ENCODE results near the gene PRSS12. TPM values are rescaled to one million over a fixed set of nuclear protein-coding genes. Genes with fewer than 3 reads are reported as not detected.

The PRSS12 gene
- total and polyA plus RNA-seq, 2 donors (not counting 1 experiment from before 2014, with no cell fraction given), result not detected

GRCh38 chr4:118322831-118323502, 29.8 kb downstream of the PRSS12 start:
- ATAC-seq (ENCODE audit: low read depth) (no peak), DNase-seq (no peak)
- Histone ChIP-seq H3K9ac (ENCODE audit: low read length) (no peak overlapping the region), H3K36me3 (replicated peaks in 1 of 2; ENCODE audit: control extremely low read depth in 1 of 2, control insufficient read depth in 1 of 2, extremely low read depth in 1 of 2, insufficient read depth in 2 of 2, low read length in 1 of 2) (no peaks in the 10 kb centered on the region), H3K27me3 (replicated peaks in 1 of 4; ENCODE audit: control extremely low read depth in 1 of 4, control insufficient read depth in 3 of 4, insufficient read depth in 4 of 4, low read length in 3 of 4) (peaks cover 0 to 11% (median 2%) of the 10 kb centered on the region in 4 experiments), H3K79me2 (ENCODE audit: control insufficient read depth, insufficient read depth, low read length) (no peaks in the 10 kb centered on the region), H3K4me1 (ENCODE audit: control insufficient read depth in 2 of 2, insufficient read depth in 2 of 2, low read length in 2 of 2) (no peaks in the 10 kb centered on the region), H2AFZ (ENCODE audit: insufficient read depth, low read depth, low read length, poor library complexity, severe bottlenecking) (no peak overlapping the region), H3K27ac (ENCODE audit: low read length in 2 of 2) (no peak overlapping the region), H3K9me3 (ENCODE audit: control extremely low read depth in 1 of 3, control insufficient read depth in 2 of 3, insufficient read depth in 1 of 3, low read length in 2 of 3) (no peaks in the 10 kb centered on the region), H3K4me3 (ENCODE audit: control extremely low read depth in 1 of 5, extremely low read depth in 1 of 5, insufficient read depth in 1 of 5, low read depth in 2 of 5, low read length in 4 of 5) (no peak overlapping the region), H3K4me2 (replicated peaks; ENCODE audit: low read depth, low read length, poor library complexity, severe bottlenecking) (no peak overlapping the region), H4K20me1 (ENCODE audit: control insufficient read depth, insufficient read depth, low read length, poor library complexity, severe bottlenecking) (no peaks in the 10 kb centered on the region)
- Mint-ChIP-seq H3K27me3 (peaks cover 12% of the 10 kb centered on the region), H3K4me3 (no peak overlapping the region), H3K27ac (no peak overlapping the region), H3K9me3 (ENCODE audit: insufficient read depth) (no peaks in the 10 kb centered on the region), H3K4me1 (no peaks in the 10 kb centered on the region)
- WGBS (ENCODE audit: insufficient coverage), result 89% methylated on average over 3 of the region's 5 CpGs
- POLR2A ChIA-PET, result no interaction called here
- TF ChIP-seq CTCF (IDR thresholded peaks at IDR 0.05) (no peak), EZH2 (IDR thresholded peaks at IDR 0.05; ENCODE audit: borderline replicate concordance, insufficient read depth, low read depth, low read length, poor library complexity, severe bottlenecking) (no peak)
- CTCF ChIA-PET, result no interaction called here
- intact Hi-C loops (cut with micrococcal nuclease), result no loop called here

GRCh38 chr4:118318931-118319330, 33.9 kb downstream of the PRSS12 start:
- ChIA-PET POLR2A (no interaction called here), CTCF (no interaction called here)
- Histone ChIP-seq H3K4me1 (ENCODE audit: control insufficient read depth in 2 of 2, insufficient read depth in 2 of 2, low read length in 2 of 2) (no peaks in the 10 kb centered on the region), H2AFZ (ENCODE audit: insufficient read depth, low read depth, low read length, poor library complexity, severe bottlenecking) (no peak overlapping the region), H3K9ac (ENCODE audit: low read length) (no peak overlapping the region), H3K27ac (ENCODE audit: low read length in 2 of 2) (no peak overlapping the region), H4K20me1 (ENCODE audit: control insufficient read depth, insufficient read depth, low read length, poor library complexity, severe bottlenecking) (no peaks in the 10 kb centered on the region), H3K9me3 (ENCODE audit: control extremely low read depth in 1 of 3, control insufficient read depth in 2 of 3, insufficient read depth in 1 of 3, low read length in 2 of 3) (no peaks in the 10 kb centered on the region), H3K79me2 (ENCODE audit: control insufficient read depth, insufficient read depth, low read length) (no peaks in the 10 kb centered on the region), H3K36me3 (replicated peaks in 1 of 2; ENCODE audit: control extremely low read depth in 1 of 2, control insufficient read depth in 1 of 2, extremely low read depth in 1 of 2, insufficient read depth in 2 of 2, low read length in 1 of 2) (no peaks in the 10 kb centered on the region), H3K4me2 (replicated peaks; ENCODE audit: low read depth, low read length, poor library complexity, severe bottlenecking) (no peak overlapping the region), H3K4me3 (ENCODE audit: control extremely low read depth in 1 of 5, extremely low read depth in 1 of 5, insufficient read depth in 1 of 5, low read depth in 2 of 5, low read length in 4 of 5) (no peak overlapping the region), H3K27me3 (replicated peaks in 1 of 4; ENCODE audit: control extremely low read depth in 1 of 4, control insufficient read depth in 3 of 4, insufficient read depth in 4 of 4, low read length in 3 of 4) (peaks cover 0 to 11% (median 2%) of the 10 kb centered on the region in 4 experiments)
- intact Hi-C loops (cut with micrococcal nuclease), result no loop called here
- no peak overlapping the region for H3K27ac Mint-ChIP-seq
- TF ChIP-seq EZH2 (IDR thresholded peaks at IDR 0.05; ENCODE audit: borderline replicate concordance, insufficient read depth, low read depth, low read length, poor library complexity, severe bottlenecking), result no peak
- no peak for TF ChIP-seq CTCF (IDR thresholded peaks at IDR 0.05)
- H3K27me3 Mint-ChIP-seq, result peaks cover 11% of the 10 kb centered on the region
- ATAC-seq (ENCODE audit: low read depth) (no peak), DNase-seq (no peak)
- H3K4me1 Mint-ChIP-seq, result no peaks in the 10 kb centered on the region
- H3K4me3 Mint-ChIP-seq, result no peak overlapping the region
- H3K9me3 Mint-ChIP-seq (ENCODE audit: insufficient read depth), result no peaks in the 10 kb centered on the region
- no CpG with 5 or more reads among the region's 1 CpG for WGBS (ENCODE audit: insufficient coverage)
